Muscle of leg (tissue), 11 donors: ENCODE data around the gene AKIRIN1. TPM values are rescaled to one million over a fixed set of nuclear protein-coding genes. Genes with fewer than 3 reads are reported as not detected.
"Not testable (repeated sequence)": the region's sequence is repeated elsewhere in the genome, so short reads cannot be mapped to it uniquely, and the experiment has no call there.

Experiments
- DNase-seq: peaks from one replicate; pipeline ENCODE4 v3.0.0; 2013
- H3K27ac ChIP-seq: one replicate; pipeline ENCODE4 v1.5.1; 2013; ENCODE audit warnings: mild to moderate bottlenecking, low read length, control low read depth
- H3K27me3 ChIP-seq: one replicate; pipeline ENCODE4 v1.6.1; 2013; ENCODE audit warnings: low read length; ENCODE audit not compliant: control insufficient read depth, insufficient read depth
- H3K36me3 ChIP-seq: one replicate; pipeline ENCODE4 v1.6.1; 2013; ENCODE audit warnings: low read length; ENCODE audit not compliant: control insufficient read depth, insufficient read depth
- H3K4me1 ChIP-seq: one replicate; pipeline ENCODE4 v1.6.1; 2013; ENCODE audit warnings: low read length; ENCODE audit not compliant: control insufficient read depth, insufficient read depth
- H3K4me3 ChIP-seq: one replicate; pipeline ENCODE4 v1.5.1; 2013; ENCODE audit warnings: low read length, control low read depth
- H3K9me3 ChIP-seq: replicated peaks from 2 replicates; pipeline ENCODE4 v1.6.1; 2013; ENCODE audit warnings: low read depth, low read length; ENCODE audit not compliant: control insufficient read depth
- whole genome bisulfite sequencing: methylation state at CpG from one replicate; pipeline ENCODE4 v1.1.5; 2013; ENCODE audit warnings: missing lambda C conversion rate; ENCODE audit not compliant: insufficient coverage; 5-methylcytosine and 5-hydroxymethylcytosine counted together
- polyA plus RNA-seq, 8 donors: library from polyadenylated mRNA; unstranded; fragments of 120-200 nt; gene quantifications; one replicate each; pipeline versions ENCODE4 v1.2.1 to v1.2.3, GENCODE V29; 2013; ENCODE audit warnings: inconsistent platforms in 1 of 8, low replicate concordance in 1 of 8; ENCODE audit not compliant: insufficient read length in 8 of 8, insufficient read depth in 1 of 8
- total RNA-seq: library from RNA; stranded (reverse); fragments of 120-200 nt; gene quantifications from one replicate; pipeline ENCODE4 v1.2.4, GENCODE V29; 2013

Gene AKIRIN1
- total and polyA plus RNA-seq, 9 donors, result 21.4 to 44.1 (median 38.2) TPM

GRCh38 chr1:38962560-38962959 lies 28.5 kb upstream of the AKIRIN1 start:
- 84% methylated on average over 4 of the region's 7 CpGs for WGBS
- no peak for DNase-seq

GRCh38 chr1:38964140-38964548 lies 26.9 kb upstream of the AKIRIN1 start:
- no peak overlapping the region for H3K27ac ChIP-seq
- H3K4me1 ChIP-seq, result no peaks in the 10 kb centered on the region
- no peak for DNase-seq
- no peaks in the 10 kb centered on the region for H3K9me3 ChIP-seq
- H3K4me3 ChIP-seq, result no peak overlapping the region
- no peaks in the 10 kb centered on the region for H3K36me3 ChIP-seq
- 58% methylated on average over 2 of the region's 3 CpGs for WGBS
- H3K27me3 ChIP-seq, result no peaks in the 10 kb centered on the region

More at GRCh38 chr1:38962560-38962959, 28.5 kb upstream of the AKIRIN1 start:
- H3K36me3 ChIP-seq, result no peaks in the 10 kb centered on the region
- no peaks in the 10 kb centered on the region for H3K27me3 ChIP-seq
- H3K27ac ChIP-seq, result no peak overlapping the region
- no peak overlapping the region for H3K4me3 ChIP-seq
- H3K9me3 ChIP-seq, result no peaks in the 10 kb centered on the region
- no peaks in the 10 kb centered on the region for H3K4me1 ChIP-seq

- H3K36me3 ChIP-seq, H3K4me1 ChIP-seq, H3K27me3 ChIP-seq, H3K4me3 ChIP-seq, DNase-seq, H3K27ac ChIP-seq, H3K9me3 ChIP-seq: not testable (repeated sequence)
- 100% methylated on average over 1 of the region's 6 CpGs for WGBS
Measured at GRCh38 chr1:38973145-38973544, 17.9 kb upstream of the AKIRIN1 start.

- WGBS, result 89% methylated on average over 5 of the region's 13 CpGs
- no peaks in the 10 kb centered on the region for H3K4me1 ChIP-seq
- no peaks in the 10 kb centered on the region for H3K36me3 ChIP-seq
- no peak overlapping the region for H3K4me3 ChIP-seq
- peaks cover 3% of the 10 kb centered on the region for H3K9me3 ChIP-seq
- no peak overlapping the region for H3K27ac ChIP-seq
- no peak for DNase-seq
- H3K27me3 ChIP-seq, result no peaks in the 10 kb centered on the region
Measured at GRCh38 chr1:38973659-38974437, 17.2 kb upstream of the AKIRIN1 start.

- H3K36me3 ChIP-seq, H3K9me3 ChIP-seq, DNase-seq, H3K4me3 ChIP-seq, H3K27me3 ChIP-seq, H3K4me1 ChIP-seq, H3K27ac ChIP-seq: not testable (repeated sequence)
- 95% methylated on average over 7 of the region's 12 CpGs for WGBS
Measured at GRCh38 chr1:38977399-38978244, 13.5 kb upstream of the AKIRIN1 start.

- H3K4me1 ChIP-seq, DNase-seq, H3K36me3 ChIP-seq, H3K4me3 ChIP-seq, H3K9me3 ChIP-seq, H3K27ac ChIP-seq, H3K27me3 ChIP-seq: not testable (repeated sequence)
- WGBS, result 80% methylated on average over 1 of the region's 6 CpGs
Measured at GRCh38 chr1:38978245-38978542, 12.9 kb upstream of the AKIRIN1 start.

- DNase-seq, H3K36me3 ChIP-seq, H3K27ac ChIP-seq, H3K9me3 ChIP-seq, H3K4me3 ChIP-seq, H3K4me1 ChIP-seq, H3K27me3 ChIP-seq: not testable (repeated sequence)
- no CpG with 5 or more reads among the region's 1 CpG for WGBS
Measured at GRCh38 chr1:38979380-38979779, 11.7 kb upstream of the AKIRIN1 start.

GRCh38 chr1:38989979-38990378 lies 1.1 kb upstream of the AKIRIN1 start:
- Histone ChIP-seq H3K9me3 (no peaks in the 10 kb centered on the region), H3K36me3 (no peaks in the 10 kb centered on the region), H3K4me1 (peaks cover 18% of the 10 kb centered on the region), H3K4me3 (no peak overlapping the region), H3K27ac (no peak overlapping the region), H3K27me3 (no peaks in the 10 kb centered on the region)
- no CpG with 5 or more reads among the region's 2 CpGs for WGBS
- DNase-seq, result no peak

GRCh38 chr1:38990386-38990737 lies 714 bp upstream of the AKIRIN1 start:
- H3K4me3 ChIP-seq, result peak overlapping the region; percentile 63
- WGBS, result no CpG with 5 or more reads among the region's 5 CpGs

GRCh38 chr1:38991638-38992411 lies 749 bp downstream of the AKIRIN1 start:
- Histone ChIP-seq H3K4me3 (peak overlapping the region; percentile 83), H3K27ac (peak overlapping the region; percentile 88), H3K27me3 (no peaks in the 10 kb centered on the region), H3K9me3 (no peaks in the 10 kb centered on the region), H3K36me3 (peaks cover 3% of the 10 kb centered on the region), H3K4me1 (peaks cover 18% of the 10 kb centered on the region)
- WGBS, result 0% methylated on average over 13 of the region's 30 CpGs
- DNase-seq, result peak; percentile 75

More at GRCh38 chr1:38990386-38990737, 714 bp upstream of the AKIRIN1 start:
- H3K36me3 ChIP-seq, result no peaks in the 10 kb centered on the region
- DNase-seq, result peak; percentile 59
- H3K9me3 ChIP-seq, result no peaks in the 10 kb centered on the region
- peaks cover 18% of the 10 kb centered on the region for H3K4me1 ChIP-seq
- no peaks in the 10 kb centered on the region for H3K27me3 ChIP-seq
- peak overlapping the region; percentile 84 for H3K27ac ChIP-seq
